SK-MEL-5 (cell line): ENCODE measurements around the gene TLCD1. TPM values are rescaled to one million over a fixed set of nuclear protein-coding genes. Genes with fewer than 3 reads are reported as not detected.

Experiments used
- DNase-seq: peaks from one replicate; pipeline ENCODE4 v3.0.0-alpha.2; 2016; ENCODE audit warnings: low read depth, low spot score
- in situ Hi-C: cut with HindIII; loops from 2 replicates; pipeline ENCODE4 v1.10.0; 2016; ENCODE audit warnings: low sequenced_read_pairs, high pct_unique_total_duplicates, low pct_unique_long_range_greater_than_20kb
- polyA plus RNA-seq, 2 experiments: library from polyadenylated mRNA; depleted of rRNA; stranded (reverse); fragments of >200 nt; gene quantifications; 2 replicates each; pipeline ENCODE4 v1.2.3, GENCODE V29; 2015
- total RNA-seq: library from RNA; depleted of rRNA; stranded (reverse); fragments of >200 nt; shearing (Covaris generic); gene quantifications from 2 replicates; pipeline ENCODE4 v1.2.3, GENCODE V29; 2014; rRNA removed

The TLCD1 gene
- 12.0 and 17.3 TPM in 2 replicates for total RNA-seq
- 29.7 and 35.3 TPM in 2 replicates for polyA plus RNA-seq (2015; cell fraction: cytosol; rRNA removed)
- polyA plus RNA-seq (2015; cell fraction: nucleus; rRNA removed) = 6.2 and 7.6 TPM in 2 replicates

GRCh38 chr17:28726226-28726626 is at the start of gene TLCD1:
Gene TLCD1, minus strand, starts transcription at chr17:28726233. Its CDS starts 136 bp downstream, at chr17:28726097.
- in situ Hi-C loops = no loop called here
- peak; percentile 69 for DNase-seq

- DNase-seq = no peak
- in situ Hi-C loops = no loop called here
Measured at GRCh38 chr17:28774206-28774605, 48.2 kb upstream of the TLCD1 start.

GRCh38 chr17:28773736-28774135 is 47.7 kb upstream of the TLCD1 start:
- DNase-seq = peak; percentile 83
- in situ Hi-C loops = no loop called here

- in situ Hi-C loops = no loop called here
- no peak for DNase-seq
Measured at GRCh38 chr17:28765038-28765437, 39.0 kb upstream of the TLCD1 start.

- in situ Hi-C loops = no loop called here
- DNase-seq = peak; percentile 84
Measured at GRCh38 chr17:28763804-28764266, 37.8 kb upstream of the TLCD1 start.

- in situ Hi-C loops = no loop called here
- no peak for DNase-seq
Measured at GRCh38 chr17:28763137-28763799, 37.2 kb upstream of the TLCD1 start.

- peak; percentile 91 for DNase-seq
- in situ Hi-C loops = no loop called here
Measured at GRCh38 chr17:28760601-28761562, 34.8 kb upstream of the TLCD1 start.

GRCh38 chr17:28759256-28759865 is 33.3 kb upstream of the TLCD1 start:
- in situ Hi-C loops = no loop called here
- DNase-seq = no peak

- in situ Hi-C loops = no loop called here
- no peak for DNase-seq
Measured at GRCh38 chr17:28758411-28759121, 32.5 kb upstream of the TLCD1 start.

- in situ Hi-C loops = no loop called here
- DNase-seq = no peak
Measured at GRCh38 chr17:28756049-28756804, 30.2 kb upstream of the TLCD1 start.

GRCh38 chr17:28755486-28755885 is 29.5 kb upstream of the TLCD1 start:
- DNase-seq = no peak

GRCh38 chr17:28751600-28752366 is 25.8 kb upstream of the TLCD1 start:
- in situ Hi-C loops = no loop called here
- DNase-seq = no peak

More at GRCh38 chr17:28755486-28755885, 29.5 kb upstream of the TLCD1 start:
- in situ Hi-C loops = no loop called here

- DNase-seq = peak; percentile 94
- in situ Hi-C loops = no loop called here
Measured at GRCh38 chr17:28750178-28751047, 24.4 kb upstream of the TLCD1 start.

GRCh38 chr17:28749516-28750177 is 23.6 kb upstream of the TLCD1 start:
- in situ Hi-C loops = no loop called here

More at GRCh38 chr17:28749516-28750177, 23.6 kb upstream of the TLCD1 start:
- DNase-seq = no peak
